Effector memory CD4-positive, alpha-beta T cell (primary cell): ENCODE data around the gene RNF224.

Experiments used
- DNase-seq, 3 donors: peaks; one replicate each; pipeline ENCODE4 v3.0.0-alpha.2; 2020
- H3K27ac ChIP-seq: 2 replicates; pipeline ENCODE4 v1.7.0; 2013; ENCODE audit warnings: mild to moderate bottlenecking, low read length, moderate library complexity; ENCODE audit not compliant: insufficient read depth, poor library complexity, severe bottlenecking
- H3K27me3 ChIP-seq: replicated peaks from 2 replicates; pipeline ENCODE4 v1.7.0; 2013; ENCODE audit warnings: mild to moderate bottlenecking, low read length; ENCODE audit not compliant: insufficient read depth, control insufficient read depth, poor library complexity, severe bottlenecking
- H3K36me3 ChIP-seq: 2 replicates; pipeline ENCODE4 v1.7.0; 2013; ENCODE audit warnings: mild to moderate bottlenecking, low read length, moderate library complexity; ENCODE audit not compliant: control insufficient read depth, insufficient read depth
- H3K4me1 ChIP-seq: 2 replicates; pipeline ENCODE4 v1.7.0; 2013; ENCODE audit warnings: low read length, mild to moderate bottlenecking; ENCODE audit not compliant: control insufficient read depth, insufficient read depth, poor library complexity, severe bottlenecking
- H3K4me3 ChIP-seq: 2 replicates; pipeline ENCODE4 v1.7.0; 2013; ENCODE audit warnings: low read length, low read depth, mild to moderate bottlenecking; ENCODE audit not compliant: insufficient read depth, poor library complexity, severe bottlenecking
- H3K9me3 ChIP-seq: 2 replicates; pipeline ENCODE4 v1.7.0; 2013; ENCODE audit warnings: mild to moderate bottlenecking, low read length, moderate library complexity; ENCODE audit not compliant: control insufficient read depth

RNF224 gene

DNA sequence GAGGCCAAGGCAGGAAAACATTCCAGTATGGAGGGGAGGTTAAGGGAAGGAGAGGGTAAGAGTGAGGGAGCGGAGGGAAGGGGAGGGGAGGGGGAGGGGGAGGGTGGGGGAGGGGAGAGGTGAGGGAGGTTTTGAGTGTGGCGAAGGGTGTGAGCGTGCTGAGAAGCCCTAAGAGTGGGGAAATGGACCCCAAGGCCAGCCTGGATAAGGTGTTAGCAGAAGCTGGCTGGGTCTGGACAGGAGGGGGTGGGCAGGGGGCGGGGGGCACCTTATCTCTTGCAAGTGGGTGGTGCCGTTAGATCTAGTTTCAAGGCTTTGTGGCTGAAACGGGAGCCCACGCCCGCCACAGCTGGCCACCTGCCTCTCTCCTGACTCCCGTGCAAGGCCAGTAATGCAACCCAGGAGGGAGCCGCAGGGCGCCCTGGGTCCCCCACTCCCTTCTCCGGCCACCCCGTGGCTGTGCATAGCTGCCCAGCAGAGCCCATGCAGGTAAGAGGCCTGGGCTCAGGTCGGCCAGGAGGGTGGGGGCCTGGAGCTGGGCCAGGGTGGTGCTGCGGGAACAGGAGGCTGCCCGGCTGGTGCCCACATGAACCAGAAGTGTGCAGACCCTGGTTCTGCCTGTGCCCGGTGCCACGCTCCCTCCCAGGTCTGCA, 677 bp downstream of the RNF224 start:
- Histone ChIP-seq H3K27me3 (peaks cover 4% of the 10 kb centered on the region), H3K36me3 (no peaks in the 10 kb centered on the region), H3K4me3 (no peak overlapping the region), H3K27ac (no peak overlapping the region), H3K4me1 (peaks cover 15% of the 10 kb centered on the region), H3K9me3 (no peaks in the 10 kb centered on the region)
- DNase-seq, result no peak

DNA sequence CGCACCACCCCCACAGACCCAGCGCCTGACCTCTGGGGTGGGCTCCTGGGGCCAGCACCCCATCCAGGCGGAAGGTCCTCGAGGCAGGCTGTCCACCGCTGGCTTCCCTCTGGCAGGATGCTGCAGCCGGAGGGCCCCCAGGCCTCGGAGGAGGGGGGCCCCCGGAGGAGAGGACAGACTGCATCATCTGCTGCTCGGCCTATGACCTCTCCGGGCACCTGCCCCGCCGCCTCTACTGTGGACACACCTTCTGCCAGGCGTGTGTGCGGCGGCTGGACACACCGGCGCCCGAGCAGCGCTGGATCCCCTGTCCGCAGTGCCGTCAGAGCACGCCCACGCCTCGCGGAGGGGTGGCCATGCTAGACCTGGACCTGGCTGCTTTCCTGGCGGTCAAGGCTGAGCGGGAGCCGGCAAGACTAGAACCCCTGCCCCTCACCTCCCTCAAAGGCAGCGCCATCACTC, 1.2 kb downstream of the RNF224 start:
- no peak overlapping the region for H3K27ac ChIP-seq
- peaks cover 14% of the 10 kb centered on the region for H3K4me1 ChIP-seq
- DNase-seq, result no peak
- H3K9me3 ChIP-seq, result no peaks in the 10 kb centered on the region
- no peaks in the 10 kb centered on the region for H3K36me3 ChIP-seq
- H3K4me3 ChIP-seq, result no peak overlapping the region
- H3K27me3 ChIP-seq, result peaks cover 4% of the 10 kb centered on the region

DNA sequence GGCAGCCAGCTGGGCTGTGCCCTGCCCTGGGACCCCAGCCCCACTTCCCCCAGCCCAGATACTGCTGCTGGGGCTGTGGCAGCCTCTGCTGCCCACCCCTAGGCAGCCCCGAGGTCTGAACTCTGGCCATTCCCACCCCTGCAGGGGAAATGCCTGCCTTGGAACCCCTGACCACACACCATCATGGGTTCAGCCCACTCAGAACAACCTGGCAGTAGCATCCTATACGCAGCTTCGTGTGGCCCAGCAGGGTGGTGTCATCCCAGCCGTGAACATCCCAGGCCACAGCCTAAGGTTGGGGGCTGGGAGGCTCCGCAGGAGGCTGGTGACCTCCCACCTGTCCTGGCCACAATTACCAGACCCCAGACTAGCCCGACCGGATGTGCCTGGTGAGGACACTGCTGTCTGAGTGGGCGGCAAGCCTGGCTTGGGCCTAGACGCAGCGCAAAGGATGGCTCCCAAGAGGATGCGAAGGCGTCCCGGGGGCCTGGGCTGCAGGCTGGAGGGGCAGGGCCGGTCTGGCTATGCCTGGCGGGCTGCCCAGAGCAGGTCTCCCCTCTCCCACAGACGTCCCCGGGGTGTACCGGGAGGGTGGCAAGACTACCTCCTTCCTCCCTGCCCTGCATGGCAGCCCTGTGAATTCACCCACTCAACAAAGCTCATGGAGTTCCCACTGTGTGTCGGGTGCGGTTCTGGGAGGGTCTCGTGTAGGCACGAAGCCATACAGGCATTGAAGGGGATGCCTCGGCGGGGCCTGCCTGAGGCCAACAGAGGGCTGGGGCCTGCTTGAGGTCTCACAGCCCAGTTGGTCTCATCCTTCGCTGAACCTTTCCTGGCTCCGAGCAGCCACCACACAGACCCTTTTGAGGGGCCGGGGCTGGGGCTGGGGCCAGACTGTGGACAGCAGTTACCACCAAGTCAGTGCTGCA, 1.9 kb downstream of the RNF224 start:
- peaks cover 4% of the 10 kb centered on the region for H3K27me3 ChIP-seq
- H3K9me3 ChIP-seq, result no peaks in the 10 kb centered on the region
- peaks cover 8% of the 10 kb centered on the region for H3K4me1 ChIP-seq
- DNase-seq, result no peak
- H3K27ac ChIP-seq, result no peak overlapping the region
- no peaks in the 10 kb centered on the region for H3K36me3 ChIP-seq
- H3K4me3 ChIP-seq, result no peak overlapping the region

- Histone ChIP-seq H3K27me3 (peaks cover 4% of the 10 kb centered on the region), H3K36me3 (no peaks in the 10 kb centered on the region), H3K27ac (no peak overlapping the region), H3K4me3 (no peak overlapping the region), H3K9me3 (no peaks in the 10 kb centered on the region), H3K4me1 (peaks cover 5% of the 10 kb centered on the region)
- no peak for DNase-seq
Measured at GRCh38 chr9:137229903-137230704, 2.8 kb downstream of the RNF224 start.

DNA sequence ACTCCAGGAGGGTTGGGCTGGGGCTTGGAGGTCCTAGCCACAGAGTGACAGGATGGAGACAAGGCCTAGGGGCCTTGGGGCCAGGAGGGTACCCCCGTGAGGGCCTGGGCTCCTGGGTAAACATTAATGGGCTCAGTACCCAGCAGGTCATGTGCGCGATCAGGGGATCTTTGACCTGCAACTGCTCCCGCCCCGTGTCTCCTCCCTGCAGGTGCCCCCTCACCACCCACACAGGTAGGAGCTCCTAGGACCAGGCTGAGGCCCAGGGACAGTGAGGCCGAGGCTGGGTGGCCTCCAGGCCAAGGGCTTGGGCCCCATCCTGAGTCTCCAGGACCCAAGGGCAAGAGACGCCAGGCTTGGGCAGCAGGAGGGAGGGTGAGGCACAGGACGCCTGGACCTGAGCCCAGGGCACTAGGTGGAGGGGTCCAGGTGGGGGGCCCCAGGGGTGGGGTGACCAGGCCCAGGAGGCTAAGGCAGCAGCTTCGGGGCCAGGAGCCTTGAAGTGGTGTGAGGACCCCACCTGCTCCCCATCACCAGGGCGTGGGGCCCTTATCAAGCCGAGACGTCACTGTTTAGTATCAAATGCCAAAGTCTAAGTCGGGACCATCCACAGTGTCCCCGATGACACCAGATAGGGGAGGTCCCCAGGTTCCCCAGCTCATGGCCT, 3.5 kb downstream of the RNF224 start, which contains the start of gene SLC34A3:
TSS of gene SLC34A3 (plus strand) at position 197 of the 667 bp plus-strand sequence. CDS start 802 bp downstream, outside the sequence.
- H3K27ac ChIP-seq, result no peak within 1 kb of the TSS

DNA sequence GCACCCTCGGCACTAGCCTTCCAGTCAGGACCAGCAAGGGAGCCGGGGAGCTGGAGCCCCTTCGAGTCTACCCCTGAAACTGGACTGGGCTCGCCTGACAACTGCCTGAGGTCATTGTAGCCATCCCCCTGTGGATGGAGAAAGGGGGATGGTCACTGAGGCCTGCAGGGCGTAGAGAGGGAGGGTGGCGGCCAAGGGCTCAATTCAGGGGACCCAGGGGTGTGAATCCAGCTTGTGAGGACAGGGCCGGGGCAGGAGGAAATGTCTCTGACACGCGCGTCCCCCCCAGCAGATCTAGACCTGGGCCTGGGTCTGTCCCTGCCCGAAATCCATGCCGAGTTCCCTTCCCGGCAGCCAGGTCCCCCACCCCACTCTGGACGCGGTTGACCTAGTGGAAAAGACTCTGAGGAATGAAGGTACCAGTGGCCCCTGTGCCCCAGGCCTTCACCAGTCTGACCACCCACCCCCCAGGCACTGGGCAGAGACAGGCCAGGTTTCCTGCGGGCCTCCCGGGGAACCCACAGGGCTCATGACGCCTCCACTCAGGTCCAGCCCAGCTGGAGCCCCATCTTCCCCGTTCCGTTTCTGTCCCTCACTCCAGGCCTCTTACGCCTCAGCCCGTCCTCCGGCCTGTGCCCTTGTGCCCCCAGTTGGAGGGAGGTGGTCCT, 4.2 kb downstream of the RNF224 start:
- Histone ChIP-seq H3K27me3 (peaks cover 4% of the 10 kb centered on the region), H3K9me3 (no peaks in the 10 kb centered on the region), H3K36me3 (no peaks in the 10 kb centered on the region), H3K27ac (no peak overlapping the region), H3K4me1 (peaks cover 10% of the 10 kb centered on the region), H3K4me3 (no peak overlapping the region)
- DNase-seq, result no peak

More for the DNA sequence above, 3.5 kb downstream of the RNF224 start, which contains the start of gene SLC34A3:
- H3K4me3 ChIP-seq, result no peak within 1 kb of the TSS
- H3K9me3 ChIP-seq, result no peaks in the 10 kb centered on the region
- peaks cover 5% of the 10 kb centered on the region for H3K4me1 ChIP-seq
- peaks cover 4% of the 10 kb centered on the region for H3K27me3 ChIP-seq
- DNase-seq, result no peak
- no peaks in the 10 kb centered on the region for H3K36me3 ChIP-seq

GRCh38 chr9:137232101-137232500, 4.8 kb downstream of the RNF224 start:
- Histone ChIP-seq H3K27me3 (peaks cover 4% of the 10 kb centered on the region), H3K9me3 (no peaks in the 10 kb centered on the region), H3K36me3 (no peaks in the 10 kb centered on the region), H3K4me1 (peaks cover 16% of the 10 kb centered on the region), H3K4me3 (no peak overlapping the region), H3K27ac (no peak overlapping the region)
- DNase-seq, result no peak

GRCh38 chr9:137232510-137232909, 5.2 kb downstream of the RNF224 start:
- Histone ChIP-seq H3K27ac (no peak overlapping the region), H3K4me1 (peaks cover 12% of the 10 kb centered on the region), H3K9me3 (no peaks in the 10 kb centered on the region), H3K36me3 (no peaks in the 10 kb centered on the region), H3K4me3 (no peak overlapping the region), H3K27me3 (peaks cover 4% of the 10 kb centered on the region)
- DNase-seq, result no peak
